SK-N-SH treated with all-trans-retinoic acid at 6 μM for 48 hours (cell line): ENCODE measurements around the gene NDC80.

ENCODE experiments used
- ARNTL ChIP-seq: fragments of 450-650 bp; formaldehyde crosslinking; IDR thresholded peaks from 2 replicates; pipeline ENCODE4 v1.5.0; 2020; ENCODE audit warnings: low read depth, mild to moderate bottlenecking, moderate library complexity, borderline replicate concordance
- CREB5 ChIP-seq: fragments of 250-450 bp; sonication (Bioruptor Pico); IDR thresholded peaks from 2 replicates; pipeline ENCODE4 v1.5.1; 2020; ENCODE audit warnings: low read depth, mild to moderate bottlenecking, moderate library complexity
- GLIS3 ChIP-seq: fragments of 250-450 bp; sonication (Bioruptor Pico); IDR thresholded peaks from 2 replicates; pipeline ENCODE4 v1.5.0; 2020; ENCODE audit warnings: mild to moderate bottlenecking, moderate library complexity
- OSR1 ChIP-seq: fragments of 250-450 bp; sonication (Bioruptor Pico); IDR thresholded peaks from 2 replicates; pipeline ENCODE4 v1.8.0; 2022; ENCODE audit warnings: moderate library complexity, mild to moderate bottlenecking, inconsistent platforms
- ZFP3 ChIP-seq: fragments of 250-450 bp; sonication (Bioruptor Pico); IDR thresholded peaks from 2 replicates; pipeline ENCODE4 v1.5.0; 2020; ENCODE audit warnings: mild to moderate bottlenecking, moderate library complexity
- ZNF70 ChIP-seq: fragments of 450-650 bp; formaldehyde crosslinking; IDR thresholded peaks from 2 replicates; pipeline ENCODE4 v1.5.0; 2020; ENCODE audit warnings: mild to moderate bottlenecking, moderate library complexity

- TF ChIP-seq OSR1 (CRISPR knock-in tag) (no peak), ZFP3 (CRISPR knock-in tag) (no peak), ARNTL (CRISPR knock-in tag) (no peak), CREB5 (CRISPR knock-in tag) (no peak), ZNF70 (CRISPR knock-in tag) (no peak), GLIS3 (CRISPR knock-in tag) (no peak)
Observed at GRCh38 chr18:2636126-2636631, 64.8 kb downstream of the NDC80 start.
